Right lobe of liver (tissue), 6 donors: Measurements from ENCODE around the gene SHD. TPM values are rescaled to one million over a fixed set of nuclear protein-coding genes. Genes with fewer than 3 reads are reported as not detected.

Source experiments
- ATAC-seq, 4 donors: fragments of 200-7000 bp; cut with Tn5 transposase; one replicate each; pipeline ENCODE4 v1.9.1; 2020; ENCODE audit warnings: mild to moderate bottlenecking in 4 of 4, moderate library complexity in 4 of 4
- DNase-seq, 3 donors: peaks; one replicate each; pipeline ENCODE4 v3.0.0-alpha.2; 2020
- H3K27ac ChIP-seq, 3 donors: fragments of 200-600 bp; one replicate each; pipeline ENCODE4 v1.8.0; 2022
- H3K27me3 ChIP-seq, 2 donors: fragments of 200-600 bp; one replicate each; pipeline ENCODE4 v1.8.0; 2022
- H3K36me3 ChIP-seq, 4 donors: fragments of 200-600 bp; sonication (generic) in 1 of 4; one replicate each; pipeline versions ENCODE4 v1.5.1 to v1.8.0; 2017 to 2022; ENCODE audit warnings: control low read depth in 1 of 4
- H3K4me1 ChIP-seq, 4 donors: fragments of 200-600 bp; sonication (generic) in 1 of 4; one replicate each; pipeline versions ENCODE4 v1.5.1 to v1.8.0; 2017 to 2022; ENCODE audit warnings: control low read depth in 1 of 4
- H3K4me3 ChIP-seq, 3 donors: fragments of 200-600 bp; one replicate each; pipeline ENCODE4 v1.8.0; 2022
- H3K9me3 ChIP-seq, 4 donors: fragments of 200-600 bp; sonication (generic) in 1 of 4; one replicate each; pipeline versions ENCODE4 v1.5.1 to v1.8.0; 2017 to 2022; ENCODE audit warnings: control low read depth in 1 of 4
- POLR2A ChIP-seq: fragments of 450-650 bp; IDR thresholded peaks from one replicate; pipeline ENCODE4 v1.6.1; 2017; ENCODE audit warnings: antibody characterized with exemption, mild to moderate bottlenecking
- WGBS: methylation state at CpG from one replicate; pipeline ENCODE4 v1.1.6; 2018; ENCODE audit warnings: low coverage, low lambda C conversion rate; ENCODE audit not compliant: insufficient coverage; ENCODE audit errors: missing lambda C conversion rate; 5-methylcytosine and 5-hydroxymethylcytosine counted together
- intact Hi-C, 2 donors: fragments of 100-400 bp; cut with DNase I; formaldehyde crosslinking; loops; one replicate each; pipeline versions ENCODE4 v1.11.2 to v1.14.1; 2022
- total RNA-seq, 6 experiments: library from RNA; depleted of rRNA in 2 of 6; stranded (reverse); fragments of >200 nt in 2 of 6; fragmentation: NEBNext Ultra II Directional in 3 of 6; extraction: Animal tissue kit (Norgen Biotek cat#: 25700) in 3 of 6; gene quantifications; one replicate each; pipeline versions ENCODE4 v1.1.0 to v1.2.4, GENCODE V29; 2016 to 2023
- TF ChIP-seq, protein P1 (sequence below), 4 donors: fragments of 200-600 bp in 3 of 4; fragments of 450-650 bp in 1 of 4; IDR thresholded peaks; one replicate each; pipeline versions ENCODE4 v1.5.1 to v1.8.0; 2016 to 2022; ENCODE audit warnings: antibody characterized with exemption in 4 of 4, mild to moderate bottlenecking in 2 of 4
- donor health status: DM: no; HTN: yes; CAD: no.
- donor health status: DM: no; HTN: no; CAD: no.
- donor health status: DM: no; HTN: no; CAD: no.
- donor health status: DM: no; HTN: yes; CAD: no.
- donor health status: DM: no; HTN: yes; CAD: no.

The SHD gene
- total RNA-seq, 6 experiments from 2014 or later, result 1.7 to 9.7 (median 6.4) TPM

GRCh38 chr19:4298810-4299550 lies 19.9 kb downstream of the SHD start:
- Histone ChIP-seq H3K4me3 (no peak overlapping the region), H3K27ac (no peak overlapping the region), H3K4me1 (no peaks in the 10 kb centered on the region), H3K9me3 (no peaks in the 10 kb centered on the region), H3K36me3 (no peaks in the 10 kb centered on the region), H3K27me3 (no peaks in the 10 kb centered on the region)
- ATAC-seq (no peak), DNase-seq (no peak)
- 87% methylated on average over 6 of the region's 8 CpGs for WGBS
- TF ChIP-seq, protein P1, sequence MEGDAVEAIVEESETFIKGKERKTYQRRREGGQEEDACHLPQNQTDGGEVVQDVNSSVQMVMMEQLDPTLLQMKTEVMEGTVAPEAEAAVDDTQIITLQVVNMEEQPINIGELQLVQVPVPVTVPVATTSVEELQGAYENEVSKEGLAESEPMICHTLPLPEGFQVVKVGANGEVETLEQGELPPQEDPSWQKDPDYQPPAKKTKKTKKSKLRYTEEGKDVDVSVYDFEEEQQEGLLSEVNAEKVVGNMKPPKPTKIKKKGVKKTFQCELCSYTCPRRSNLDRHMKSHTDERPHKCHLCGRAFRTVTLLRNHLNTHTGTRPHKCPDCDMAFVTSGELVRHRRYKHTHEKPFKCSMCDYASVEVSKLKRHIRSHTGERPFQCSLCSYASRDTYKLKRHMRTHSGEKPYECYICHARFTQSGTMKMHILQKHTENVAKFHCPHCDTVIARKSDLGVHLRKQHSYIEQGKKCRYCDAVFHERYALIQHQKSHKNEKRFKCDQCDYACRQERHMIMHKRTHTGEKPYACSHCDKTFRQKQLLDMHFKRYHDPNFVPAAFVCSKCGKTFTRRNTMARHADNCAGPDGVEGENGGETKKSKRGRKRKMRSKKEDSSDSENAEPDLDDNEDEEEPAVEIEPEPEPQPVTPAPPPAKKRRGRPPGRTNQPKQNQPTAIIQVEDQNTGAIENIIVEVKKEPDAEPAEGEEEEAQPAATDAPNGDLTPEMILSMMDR (IDR thresholded peaks at IDR 0.05), result no peak
- no peak for TF ChIP-seq POLR2A
- intact Hi-C loops, result no loop called here

- Histone ChIP-seq H3K27me3 (no peaks in the 10 kb centered on the region), H3K9me3 (no peaks in the 10 kb centered on the region), H3K36me3 (no peaks in the 10 kb centered on the region), H3K4me3 (no peak overlapping the region), H3K4me1 (no peaks in the 10 kb centered on the region), H3K27ac (no peak overlapping the region)
- WGBS, result 80% methylated on average over 1 of the region's 3 CpGs
- no peak for TF ChIP-seq POLR2A
- TF ChIP-seq, protein P1 (IDR thresholded peaks at IDR 0.05), result no peak
- DNase-seq (no peak), ATAC-seq (no peak)
- intact Hi-C loops, result no loop called here
Measured at GRCh38 chr19:4300589-4300988, 21.5 kb downstream of the SHD start.

DNA sequence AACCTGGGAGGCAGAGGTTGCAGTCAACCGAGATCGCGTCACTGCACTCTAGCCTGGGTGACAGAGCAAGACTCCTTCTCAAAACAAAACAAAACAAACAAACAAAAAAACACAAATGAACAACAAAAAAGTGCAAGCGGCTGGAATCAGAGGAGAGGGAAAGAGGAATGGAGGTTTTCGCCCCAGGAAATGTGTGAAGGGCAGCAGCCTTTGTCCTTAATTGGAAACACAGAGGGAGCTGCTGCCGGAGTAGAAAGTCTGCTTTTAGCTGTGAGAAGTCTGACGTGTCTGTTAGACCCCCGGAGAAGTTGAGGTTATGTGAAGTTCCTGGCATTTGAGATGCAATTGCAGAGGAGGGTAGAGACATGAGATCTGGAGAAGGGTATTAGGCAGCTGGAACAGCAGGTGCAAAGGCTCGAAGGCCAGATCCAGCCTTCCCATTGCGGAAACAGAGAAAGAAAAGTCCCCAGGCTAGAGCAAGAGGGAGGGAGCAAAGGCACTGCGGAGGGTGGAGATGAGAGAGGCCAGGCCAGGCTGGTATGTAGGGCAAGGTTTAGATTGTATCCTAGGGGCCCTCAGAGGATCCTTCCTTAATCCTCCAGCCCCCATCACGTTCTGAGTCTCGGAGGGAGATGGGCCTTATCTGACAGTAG lies 22.6 kb downstream of the SHD start:
- intact Hi-C loops, result no loop called here
- Histone ChIP-seq H3K36me3 (no peaks in the 10 kb centered on the region), H3K4me3 (no peak overlapping the region), H3K27me3 (no peaks in the 10 kb centered on the region), H3K27ac (no peak overlapping the region), H3K4me1 (no peaks in the 10 kb centered on the region), H3K9me3 (no peaks in the 10 kb centered on the region)
- DNase-seq (no peak), ATAC-seq (no peak)
- no peak for TF ChIP-seq POLR2A
- TF ChIP-seq, protein P1 (IDR thresholded peaks at IDR 0.05), result no peak
- 64% methylated on average over 13 of the region's 13 CpGs for WGBS

DNA sequence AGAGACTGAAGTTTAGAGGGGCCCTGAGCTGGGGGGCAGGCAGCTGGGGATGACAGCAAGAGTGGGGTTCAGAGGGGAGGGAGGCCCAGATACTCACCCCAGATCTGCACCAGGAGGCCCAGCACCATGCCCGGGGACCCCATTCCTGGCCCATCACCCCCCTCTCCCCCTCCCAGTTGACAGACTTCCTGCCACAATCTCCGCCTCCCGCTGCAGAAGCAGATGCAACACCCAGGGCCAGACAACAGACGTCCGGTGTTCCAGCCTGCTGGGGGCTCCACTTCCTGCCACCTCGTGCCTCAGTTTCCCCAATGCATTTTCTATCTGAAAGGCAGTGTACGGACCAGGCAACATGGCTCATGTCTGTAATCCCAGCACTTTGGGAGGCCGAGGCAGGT lies 23.2 kb downstream of the SHD start, which contains the start of gene TMIGD2:
TMIGD2 (minus strand) TSS at position 147 of the 398 bp plus-strand sequence; CDS start at position 143, 4 bp downstream.
- no CpG with 5 or more reads among the region's 8 CpGs for WGBS
- H3K9me3 ChIP-seq, result no peaks in the 10 kb centered on the region
- H3K4me1 ChIP-seq, result no peaks in the 10 kb centered on the region
- no peaks in the 10 kb centered on the region for H3K27me3 ChIP-seq
- DNase-seq (no peak), ATAC-seq (no peak)
- no peak for TF ChIP-seq POLR2A
- TF ChIP-seq, protein P1 (IDR thresholded peaks at IDR 0.05), result no peak
- no peak within 1 kb of the TSS for H3K27ac ChIP-seq
- intact Hi-C loops, result no loop called here
- no peak within 1 kb of the TSS for H3K4me3 ChIP-seq
- no peaks in the 10 kb centered on the region for H3K36me3 ChIP-seq
